ENCODE measurements around the gene TSPAN4.

TSPAN4 gene, protein sequence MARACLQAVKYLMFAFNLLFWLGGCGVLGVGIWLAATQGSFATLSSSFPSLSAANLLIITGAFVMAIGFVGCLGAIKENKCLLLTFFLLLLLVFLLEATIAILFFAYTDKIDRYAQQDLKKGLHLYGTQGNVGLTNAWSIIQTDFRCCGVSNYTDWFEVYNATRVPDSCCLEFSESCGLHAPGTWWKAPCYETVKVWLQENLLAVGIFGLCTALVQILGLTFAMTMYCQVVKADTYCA

DNA sequence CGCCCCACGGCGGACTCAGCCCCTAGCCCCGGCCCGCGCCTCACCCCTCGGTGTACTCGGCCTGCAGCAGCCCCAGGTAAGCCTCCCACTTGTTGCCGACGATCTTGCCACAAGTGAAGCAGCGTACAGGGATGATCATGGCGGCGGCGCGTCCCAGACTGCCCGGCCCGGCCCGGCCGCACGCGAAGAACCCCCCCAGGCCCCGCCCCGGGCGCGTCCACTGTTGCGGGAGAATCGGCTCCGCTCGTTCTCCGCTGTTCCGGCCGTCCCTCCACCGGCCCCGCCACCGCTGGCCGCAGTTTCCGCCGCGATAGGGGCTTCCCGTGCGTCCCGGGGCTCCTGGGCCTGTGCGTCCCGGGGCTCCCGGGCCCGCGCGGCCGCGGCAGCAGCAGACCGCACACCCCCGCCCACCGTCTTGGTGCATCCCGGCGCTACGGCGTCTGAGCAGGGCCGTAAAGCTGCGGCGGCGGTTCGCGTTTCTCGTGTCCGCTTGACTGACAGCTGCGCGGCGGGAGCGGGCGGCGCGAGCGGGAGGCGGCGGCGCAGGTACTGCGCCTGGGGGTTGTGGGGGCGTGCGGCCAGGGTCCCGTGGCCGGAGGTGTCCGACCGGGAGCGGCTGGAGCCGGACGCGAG, at the start of gene TSPAN4, which contains the start of gene POLR2L:
TSPAN4 (plus strand) TSS at position 483 of the 633 bp plus-strand sequence. CDS start 7,453 bp downstream, outside the sequence.
POLR2L (minus strand) TSS at position 160 of the 633 bp plus-strand sequence; CDS start at position 139, 21 bp downstream.
- DNase-seq (ENCODE audit: low spot score): peak; percentile 80

DNA sequence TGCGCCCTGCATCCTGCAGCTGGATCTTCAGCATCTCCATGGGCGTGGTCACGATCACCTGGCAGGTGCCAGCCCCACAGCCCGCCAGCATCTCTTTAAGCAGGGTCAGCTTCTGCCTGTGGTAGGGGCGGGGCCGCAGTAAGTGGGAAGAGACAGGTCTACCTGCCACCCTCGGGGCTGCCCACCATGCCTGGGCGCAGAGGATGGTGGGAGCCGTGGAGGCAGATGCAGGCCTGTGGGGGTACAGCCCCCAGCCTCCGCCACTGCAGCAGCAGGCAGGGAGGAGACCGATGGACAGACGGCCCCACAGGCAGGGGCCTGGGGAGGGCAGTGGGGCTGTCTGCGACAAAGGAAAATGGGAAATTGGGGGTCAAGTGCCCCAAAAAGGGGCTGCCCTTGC, 49.8 kb upstream of the TSPAN4 start:
- DNase-seq (ENCODE audit: low spot score): no peak

DNA sequence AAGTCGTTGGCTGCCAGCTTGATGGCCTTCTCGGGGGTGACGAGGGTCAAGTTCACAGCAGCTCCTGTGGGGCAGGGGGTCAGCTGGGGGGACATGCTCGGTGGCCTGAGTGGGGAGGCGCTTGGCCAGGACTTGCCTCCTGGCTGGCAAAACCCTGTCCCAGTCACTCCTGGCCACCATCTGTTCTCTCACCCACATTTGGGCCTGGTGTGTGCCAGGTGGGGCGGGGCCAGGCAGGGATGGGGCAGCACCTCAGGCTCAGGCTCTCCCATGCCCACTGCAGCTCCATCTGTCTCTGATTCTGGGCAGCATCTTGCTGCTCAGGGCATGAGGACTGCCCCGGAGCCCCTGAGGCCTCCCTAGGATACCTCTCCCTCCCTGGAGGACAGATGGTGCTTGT, 49.1 kb upstream of the TSPAN4 start:
- DNase-seq (ENCODE audit: low spot score): no peak

DNA sequence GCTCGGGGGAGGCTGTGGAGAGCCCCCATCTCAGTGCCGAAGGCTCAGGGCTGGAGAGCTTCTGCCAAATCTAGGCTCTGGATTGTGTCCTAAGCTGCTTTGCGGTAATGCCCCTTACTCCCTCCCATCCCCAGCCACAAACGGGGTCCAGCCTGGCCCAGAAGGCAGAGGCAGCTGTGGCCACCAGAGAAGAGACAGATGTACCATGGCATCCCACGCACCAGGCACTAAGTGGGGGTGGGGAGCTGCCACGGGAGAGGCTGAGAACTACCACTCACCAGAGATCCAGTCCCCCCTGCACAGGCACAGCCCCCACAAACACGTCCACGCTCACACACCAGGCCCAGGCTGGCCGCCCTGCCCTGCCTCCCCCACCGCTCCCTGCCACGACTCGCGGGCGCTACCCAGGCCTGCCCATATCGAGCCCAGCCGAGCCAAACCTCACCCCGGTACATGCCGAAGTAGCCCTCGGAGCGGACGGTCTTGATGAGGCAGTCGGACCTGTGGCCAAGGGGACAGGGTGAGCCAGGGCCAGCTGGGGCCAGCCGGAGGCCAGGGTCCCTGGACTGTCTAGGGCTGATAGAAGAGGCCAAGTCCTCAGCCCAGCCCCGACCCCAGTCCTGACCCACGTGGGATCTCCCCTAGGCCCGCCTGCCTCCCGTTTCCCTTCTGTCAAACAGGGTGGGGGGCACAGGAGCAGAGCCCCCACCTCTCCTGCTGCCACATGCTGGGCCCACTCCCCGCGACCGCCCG, 48.5 kb upstream of the TSPAN4 start:
- no peak for DNase-seq (ENCODE audit: low spot score)

DNA sequence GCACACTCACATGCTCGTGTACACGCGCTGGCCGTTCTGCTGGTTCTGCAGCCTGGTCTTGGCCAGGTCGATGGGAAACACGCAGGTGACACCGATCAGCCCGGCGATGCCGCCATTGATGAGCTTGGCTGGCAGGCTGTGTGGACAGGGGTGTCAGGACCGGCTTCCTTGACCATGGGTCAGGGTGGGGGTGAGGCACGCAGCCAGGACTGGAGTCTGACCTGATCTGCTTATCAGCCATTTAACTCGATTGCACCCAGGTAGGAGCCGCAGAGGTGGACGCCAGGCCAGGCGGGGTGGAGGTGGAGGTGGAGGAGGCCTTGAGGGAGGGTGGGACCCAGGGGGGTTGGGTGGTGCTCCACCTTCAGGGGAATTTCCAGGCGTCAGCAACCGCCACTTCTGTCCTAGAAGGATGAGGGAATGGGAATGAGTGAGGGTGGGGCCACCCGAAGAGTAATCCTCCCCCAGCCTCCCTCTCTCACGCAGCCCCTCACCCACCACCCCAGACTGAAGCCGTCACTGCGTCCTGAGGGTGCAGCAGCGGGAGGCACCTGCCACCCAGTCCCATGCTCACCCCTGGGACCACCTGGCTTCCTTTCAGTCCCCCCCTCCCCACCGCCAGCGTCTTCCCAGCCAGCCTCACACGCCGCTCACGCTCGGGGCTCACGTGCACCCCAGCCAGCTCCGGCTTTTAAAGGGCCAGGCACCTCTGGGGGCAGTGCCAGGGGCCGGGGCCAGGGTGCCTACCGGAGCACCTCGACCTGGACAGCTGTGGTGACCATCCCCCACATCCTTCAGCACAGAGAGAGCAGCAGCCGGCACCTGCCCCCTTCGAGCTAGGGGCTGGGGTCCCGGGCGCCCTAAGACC, 47.7 kb upstream of the TSPAN4 start:
- DNase-seq (ENCODE audit: low spot score): no peak

DNA sequence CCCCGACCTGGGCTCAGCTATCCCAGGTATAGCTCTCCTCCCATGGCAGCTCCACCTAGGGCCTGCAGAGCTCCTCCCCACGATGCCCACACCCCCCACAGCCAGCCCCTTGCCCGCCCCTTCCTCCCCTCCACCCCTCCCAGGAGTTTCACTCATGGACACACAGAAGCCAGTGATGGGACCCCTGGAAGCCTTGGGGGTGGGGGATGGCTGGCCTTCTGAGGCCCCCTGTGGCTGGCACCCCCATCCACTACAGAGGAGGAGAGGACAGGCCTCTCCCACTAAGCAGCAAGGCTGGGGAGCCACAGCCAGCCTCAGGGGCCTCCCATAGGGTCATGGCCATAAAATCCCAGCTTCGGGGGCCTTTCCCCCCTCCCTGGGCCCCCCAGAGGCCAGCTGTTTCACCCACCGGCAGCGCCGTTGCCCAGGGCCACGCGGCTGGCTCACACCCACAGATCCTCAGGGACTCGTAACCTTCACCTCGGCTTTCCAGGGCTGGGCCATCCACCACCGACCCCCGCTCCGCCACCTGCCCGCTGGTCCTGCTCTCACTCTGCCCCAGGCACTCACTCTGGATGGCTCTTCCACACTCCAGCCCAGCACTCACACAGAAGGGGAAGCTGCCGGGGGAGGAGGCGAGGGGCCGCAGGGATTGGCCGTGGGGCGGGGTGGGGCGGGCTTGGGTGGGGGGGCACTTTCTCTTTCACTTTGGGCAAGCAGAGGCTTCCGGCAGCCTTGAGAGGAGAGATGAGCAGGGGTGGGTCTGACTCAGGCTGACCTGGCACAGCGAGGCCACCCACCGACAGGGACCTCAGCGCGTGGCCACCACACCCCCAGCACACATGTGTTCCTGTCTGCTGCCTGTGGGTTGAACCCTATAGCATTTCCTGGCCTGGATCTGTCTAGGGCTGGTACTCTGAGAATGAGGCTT, 46.8 kb upstream of the TSPAN4 start:
- DNase-seq (ENCODE audit: low spot score): peak; percentile 85

DNA sequence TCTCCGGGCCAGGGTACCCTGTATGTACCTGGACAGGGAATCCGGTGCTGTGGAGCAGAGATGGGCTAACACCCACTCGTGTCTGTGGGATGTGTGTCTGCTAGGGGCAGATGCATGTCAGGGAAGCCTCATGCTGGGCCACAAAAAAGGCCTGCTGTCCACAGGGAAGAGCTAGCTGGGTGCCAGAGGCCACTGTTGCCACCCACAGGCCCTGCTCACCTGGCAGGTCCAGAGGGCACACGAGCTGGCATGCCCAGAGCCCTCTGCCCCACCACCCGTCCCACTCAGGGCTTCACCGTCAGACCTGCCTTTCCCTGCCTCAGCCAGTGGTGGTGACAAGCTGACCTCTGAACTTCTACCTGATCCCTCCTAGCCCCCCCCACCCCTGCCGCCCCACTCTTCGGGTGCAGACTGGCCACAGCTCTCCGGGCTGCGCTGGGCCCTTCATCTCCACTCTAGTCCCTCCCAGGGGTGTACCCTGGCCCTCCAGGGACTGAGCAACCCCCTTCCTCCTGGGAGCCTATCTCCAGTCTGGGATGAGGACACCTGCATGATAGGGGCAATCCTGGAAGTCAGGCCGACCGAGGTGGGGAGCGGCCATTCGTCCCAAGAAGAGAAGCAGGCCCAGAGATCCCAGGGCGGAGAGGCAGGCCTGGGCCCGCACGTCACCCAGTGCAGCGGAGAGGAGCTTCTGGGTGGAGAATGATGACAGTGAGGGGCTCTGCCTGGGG, 45.9 kb upstream of the TSPAN4 start:
- DNase-seq (ENCODE audit: low spot score): no peak

DNA sequence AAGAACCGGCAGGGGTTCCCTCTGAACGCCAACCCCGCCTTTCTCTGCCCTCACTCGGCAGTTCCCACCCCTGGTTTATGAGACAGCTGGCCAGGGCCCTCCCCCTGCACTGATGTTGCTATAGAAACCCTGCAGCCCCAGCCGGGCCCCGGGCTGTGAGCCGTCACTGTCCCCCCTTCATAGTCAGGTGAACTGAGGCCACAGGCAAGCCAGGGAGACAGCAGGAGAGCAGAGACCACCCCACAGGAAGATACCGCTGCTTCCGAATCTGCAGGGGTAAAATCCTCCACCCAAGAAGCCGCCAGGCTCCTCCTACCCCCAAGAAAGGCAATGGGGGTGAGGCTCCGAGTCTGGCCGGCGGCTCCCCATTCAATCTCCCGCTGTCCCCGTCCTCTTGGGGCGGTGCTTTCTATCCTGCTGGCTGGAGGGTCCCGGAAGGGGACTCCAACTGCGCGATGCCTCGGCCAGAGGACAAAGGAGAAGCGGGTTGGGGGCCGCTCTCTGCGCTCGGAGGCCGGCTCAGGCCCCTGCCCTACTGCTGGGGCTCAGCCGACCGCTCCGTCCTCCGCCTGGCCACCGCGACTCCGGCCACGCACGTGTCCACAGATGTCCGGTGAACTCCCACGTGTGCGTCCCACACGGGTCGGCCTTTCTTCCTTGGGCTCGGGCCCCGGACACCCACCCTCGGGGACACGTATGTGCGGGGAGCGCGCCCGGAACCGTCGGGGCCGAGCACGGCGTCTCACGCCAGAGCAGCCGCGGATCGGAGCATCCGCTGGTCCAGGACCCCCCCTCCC, 45.2 kb upstream of the TSPAN4 start:
- peak; percentile 60 for DNase-seq (ENCODE audit: low spot score)

DNA sequence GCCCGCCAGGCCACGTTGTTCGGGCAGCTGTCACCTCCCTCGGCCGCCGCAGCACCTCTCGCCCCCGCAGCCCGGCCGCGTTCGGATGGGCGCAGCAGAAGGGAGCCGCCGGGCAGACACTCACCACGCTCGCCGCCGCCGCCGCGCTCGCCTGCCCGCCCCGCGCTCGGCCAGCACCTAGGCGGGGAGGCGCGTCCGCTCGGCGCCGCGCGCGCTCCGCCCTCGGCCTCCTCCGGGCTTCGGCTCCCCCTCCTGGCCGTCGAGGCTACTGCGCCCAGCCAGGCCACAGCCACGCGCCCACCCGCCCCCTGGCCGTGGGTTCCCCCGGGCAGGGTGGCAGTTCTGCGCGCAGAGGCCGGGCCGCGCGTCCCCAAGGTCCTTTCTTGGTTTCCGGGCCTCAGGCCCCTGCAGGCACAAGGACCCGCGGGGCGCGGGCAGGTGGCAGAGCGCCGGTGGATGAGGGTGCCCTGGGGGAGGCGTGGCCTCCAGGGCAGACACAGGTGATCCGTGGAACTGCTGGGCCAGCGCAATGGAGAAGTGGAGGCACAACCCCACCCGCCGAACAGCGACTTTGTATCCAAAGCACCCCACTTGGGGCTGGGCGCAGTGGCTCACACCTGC, 44.4 kb upstream of the TSPAN4 start, which contains the start of gene SLC25A22:
SLC25A22 (minus strand) TSS at position 189 of the 621 bp plus-strand sequence. CDS start 3,275 bp downstream, outside the sequence.
- peak; percentile 75 for DNase-seq (ENCODE audit: low spot score)

DNA sequence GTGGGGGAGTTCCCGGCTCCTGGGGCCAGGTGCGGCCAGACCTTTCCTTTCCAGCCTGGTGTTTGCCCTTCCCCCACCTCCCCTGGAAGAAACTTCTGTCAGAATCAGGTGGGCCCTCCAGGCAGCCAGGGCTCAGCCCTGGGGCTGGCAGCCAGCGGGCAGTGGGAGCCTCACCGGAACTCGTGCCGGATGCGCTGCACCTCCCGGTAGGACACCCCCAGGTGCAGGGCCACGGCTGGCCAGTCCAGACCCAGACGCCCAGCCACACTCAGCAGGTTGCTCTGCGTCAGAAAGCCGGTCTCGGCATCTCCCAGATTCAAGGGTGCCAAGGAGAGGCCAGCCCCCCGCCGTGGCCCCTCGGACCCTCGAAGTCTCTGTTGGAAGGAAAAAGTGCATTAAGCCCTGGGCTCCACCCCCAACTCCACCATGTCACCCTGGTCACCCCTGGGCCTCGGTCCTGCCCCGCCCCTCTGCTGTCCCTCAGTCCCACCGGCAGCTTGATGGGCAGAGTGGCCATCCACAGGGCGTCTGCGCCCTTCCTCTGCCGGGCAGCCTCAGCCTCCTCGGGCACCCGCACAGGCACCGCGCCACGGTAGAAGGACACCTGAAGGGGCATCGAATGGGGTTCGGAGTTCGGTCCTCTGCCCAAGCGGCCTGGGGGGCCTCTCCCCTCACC, 42.9 kb upstream of the TSPAN4 start:
- DNase-seq (ENCODE audit: low spot score): no peak

DNA sequence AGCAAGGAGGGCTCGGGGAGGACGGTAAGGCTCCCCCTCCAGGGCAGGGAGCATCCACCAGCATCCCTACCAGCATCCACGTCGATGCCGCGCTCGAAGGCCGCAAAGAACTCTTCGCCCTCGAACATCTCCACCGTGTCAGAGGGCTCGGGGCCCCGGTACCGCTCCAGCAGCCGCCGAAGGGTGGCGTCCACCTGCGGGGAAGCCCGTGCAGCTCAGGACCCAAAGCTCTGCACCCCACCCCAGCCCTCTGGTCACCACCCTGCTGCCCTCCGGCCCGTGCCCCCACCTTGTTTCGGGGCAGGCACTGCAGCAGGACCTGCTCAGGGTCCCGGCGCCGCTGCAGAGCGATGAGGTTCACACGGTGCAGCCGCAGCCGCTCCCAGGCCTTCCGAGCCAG, 42.2 kb upstream of the TSPAN4 start:
- DNase-seq (ENCODE audit: low spot score): no peak

DNA sequence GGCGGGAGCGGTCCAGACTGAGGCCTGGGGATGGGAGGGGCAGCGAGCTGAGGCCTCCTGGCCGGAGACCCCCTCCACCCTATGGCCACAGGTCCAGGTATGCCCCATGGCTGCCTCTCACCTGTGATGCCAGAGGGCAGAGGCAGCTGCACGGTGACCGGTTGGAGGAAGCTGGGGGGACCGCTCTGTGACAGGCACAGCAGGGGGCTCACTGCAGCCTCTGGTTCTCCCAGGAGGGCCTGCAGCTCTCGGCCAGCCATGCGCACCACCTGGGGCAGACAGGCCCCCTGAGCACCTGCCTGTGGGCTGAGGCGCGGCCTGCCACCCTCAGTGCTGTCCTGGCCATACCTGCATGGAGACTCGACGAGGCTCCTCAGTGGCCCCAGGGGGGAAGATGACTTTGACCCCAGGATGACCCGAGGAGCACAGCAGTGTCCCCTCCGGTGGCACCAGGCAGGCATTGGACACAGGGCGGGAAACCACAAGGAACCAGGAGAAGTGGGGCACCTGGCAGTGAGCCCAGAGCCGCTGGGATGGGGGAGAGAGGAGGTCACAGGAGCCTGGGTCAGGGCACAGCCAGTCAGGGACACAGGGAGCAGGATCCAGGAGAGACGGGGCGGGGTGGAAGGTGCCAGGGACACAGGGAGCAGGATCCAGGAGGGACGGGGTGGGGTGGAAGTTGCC, 41.4 kb upstream of the TSPAN4 start:
- no peak for DNase-seq (ENCODE audit: low spot score)

DNA sequence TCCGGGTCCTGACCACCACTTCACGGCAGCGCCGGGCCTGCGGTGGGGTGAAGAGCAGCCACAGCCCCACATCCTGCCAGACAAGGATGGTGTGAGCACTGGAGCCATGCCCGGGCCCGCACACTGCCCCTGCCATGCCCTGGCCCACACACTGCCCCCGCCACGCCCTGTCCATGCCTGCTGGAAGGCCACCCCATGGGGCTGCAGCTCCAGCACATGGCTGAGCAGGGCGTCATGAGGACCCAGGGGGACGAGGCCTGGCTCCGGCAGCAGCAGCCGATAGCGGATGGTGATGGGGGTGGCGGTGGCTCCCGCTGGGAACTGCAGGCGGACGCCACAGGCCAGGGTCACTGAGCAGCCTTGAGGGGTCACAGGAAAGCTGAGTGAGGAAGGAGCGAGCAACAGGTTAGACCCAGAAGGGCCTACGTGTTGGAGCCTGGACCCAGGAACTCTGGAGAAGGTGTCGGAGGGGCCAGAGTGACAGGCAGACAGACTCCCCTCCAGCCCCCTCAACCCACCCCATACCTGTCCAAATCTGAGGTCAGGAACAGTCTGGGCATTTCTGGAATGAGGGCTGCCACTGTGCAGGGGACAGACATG, 40.5 kb upstream of the TSPAN4 start:
- DNase-seq (ENCODE audit: low spot score): no peak

DNA sequence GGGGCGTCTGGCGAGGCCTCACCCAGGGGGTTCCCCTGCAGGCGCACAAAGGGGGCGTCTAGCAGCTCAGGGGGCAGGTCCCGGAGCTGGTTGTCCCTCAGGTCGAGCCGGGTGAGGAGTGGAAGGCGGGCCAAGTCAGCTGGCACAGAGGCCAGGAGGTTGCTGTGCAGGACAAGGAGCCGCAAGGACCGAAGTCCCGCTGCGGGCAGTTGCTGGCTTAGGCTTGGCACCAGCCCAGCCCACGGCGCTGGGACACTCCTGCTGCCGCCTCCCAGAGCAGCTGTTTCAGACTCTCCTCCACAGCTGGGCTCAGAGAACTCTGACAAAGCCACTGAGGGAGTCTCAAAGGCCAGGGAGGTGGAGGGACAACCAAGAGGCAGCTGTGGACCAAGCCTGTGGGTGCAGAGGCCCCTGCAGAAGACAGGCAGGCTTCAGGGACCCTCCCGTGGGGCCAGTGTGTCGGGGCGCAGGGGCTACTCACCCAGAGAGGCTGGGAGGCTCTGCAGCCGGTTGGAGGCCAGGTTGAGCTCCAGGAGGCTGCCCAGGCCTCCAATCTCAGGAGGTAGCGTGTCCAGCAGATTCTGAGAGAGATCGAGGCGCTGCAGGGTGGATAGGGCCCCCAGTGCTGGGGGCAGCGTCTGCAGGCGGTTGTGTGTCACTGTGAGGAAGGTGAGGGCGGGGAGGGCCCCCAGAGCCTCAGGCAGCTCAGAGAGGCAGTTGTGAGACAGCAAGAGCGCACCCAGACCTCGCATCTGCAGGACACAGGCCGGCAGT, 39.8 kb upstream of the TSPAN4 start:
- no peak for DNase-seq (ENCODE audit: low spot score)

DNA sequence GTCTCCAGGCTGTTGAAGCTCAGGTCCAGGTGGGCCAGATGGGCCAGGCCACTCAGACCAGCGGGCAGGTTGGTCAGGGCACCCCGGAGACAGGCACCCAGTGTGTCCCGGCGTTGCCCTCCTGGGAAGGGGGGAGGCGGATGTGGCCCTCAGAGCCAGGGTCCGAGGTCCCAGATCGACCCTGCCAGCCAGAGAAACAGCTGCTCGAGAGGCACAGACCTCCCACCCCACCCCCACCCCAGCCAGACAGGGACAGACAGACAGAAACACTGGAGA, 39.2 kb upstream of the TSPAN4 start:
- no peak for DNase-seq (ENCODE audit: low spot score)

DNA sequence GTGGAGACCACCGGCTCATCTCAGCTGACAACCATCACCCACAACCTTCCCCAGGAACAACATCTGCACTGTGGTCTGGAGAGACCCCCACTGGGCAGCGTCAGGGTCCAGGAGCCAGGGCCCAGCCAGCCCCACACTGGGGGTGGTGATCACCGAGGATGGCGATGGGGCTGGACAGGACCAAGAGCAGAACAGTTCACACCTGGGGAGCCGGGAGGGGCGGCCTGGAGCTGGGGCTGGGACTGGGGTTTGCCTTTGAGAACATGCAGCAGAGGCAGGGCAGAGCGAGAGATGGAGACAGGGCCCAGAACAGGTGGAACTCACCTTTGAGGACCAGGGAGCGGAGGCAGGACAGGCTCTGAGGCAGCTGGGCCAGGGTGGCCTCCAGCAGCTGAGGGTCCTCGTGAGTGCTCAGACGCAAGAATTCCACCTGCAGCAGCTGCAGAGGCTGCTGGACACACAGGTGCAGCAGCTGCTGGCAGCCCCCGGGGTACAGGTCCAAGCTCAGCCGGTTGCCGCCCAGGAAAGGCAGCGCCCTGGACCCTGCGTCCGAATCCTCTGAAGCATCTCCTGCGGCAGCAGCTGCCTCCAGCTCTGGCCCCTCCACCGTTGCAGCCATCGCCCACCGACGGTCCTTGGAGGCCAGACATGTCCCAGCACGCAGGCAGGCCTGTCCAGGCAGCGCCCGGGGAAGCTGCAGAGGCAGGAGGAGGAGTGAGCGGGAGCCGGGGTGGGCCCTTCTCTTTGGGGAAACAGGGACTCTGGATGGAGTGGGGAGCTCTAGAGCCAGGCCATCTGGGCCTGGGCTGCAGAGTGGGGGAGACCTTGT, 38.7 kb upstream of the TSPAN4 start:
- no peak for DNase-seq (ENCODE audit: low spot score)
